Choroid plexus epithelial cell (primary cell): ENCODE measurements around the gene CFAP58.
A peak's percentile ranks its signal among the peaks of the same experiment; 100 is the strongest.

Experiments
- DNase-seq: peaks from one replicate; pipeline ENCODE4 v3.0.0-alpha.2; 2010; ENCODE audit warnings: low read depth
- H3K4me3 ChIP-seq: 2 replicates; pipeline ENCODE4 v1.5.1; 2011; ENCODE audit warnings: low read depth, mild to moderate bottlenecking, control low read depth, low read length, moderate library complexity
- TF ChIP-seq, protein P1 (sequence below): conservative IDR thresholded peaks from 2 replicates; pipeline ENCODE4 v1.5.1; 2011; ENCODE audit warnings: low read depth, mild to moderate bottlenecking, control low read depth, inconsistent platforms, low read length, moderate library complexity

CFAP58 gene

DNA sequence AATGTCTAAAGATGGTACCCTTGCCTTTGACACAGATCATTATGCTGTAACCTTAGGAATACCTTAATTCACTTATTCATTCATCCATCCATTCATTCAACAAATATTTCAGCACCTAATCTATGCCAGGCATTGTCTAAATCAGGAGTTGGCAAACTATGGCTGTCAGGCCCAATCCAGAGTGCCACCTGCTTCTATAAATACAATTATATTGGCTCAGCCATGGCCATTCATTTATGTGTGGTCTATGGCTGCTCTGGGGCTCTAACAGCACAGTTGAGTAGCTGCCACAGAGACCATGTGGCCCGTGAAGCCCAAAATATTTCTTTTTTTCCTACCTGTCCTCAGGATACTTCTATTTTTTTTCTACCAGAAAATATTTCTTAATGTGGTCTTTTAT, 9.4 kb upstream of the CFAP58 start:
- no peak for DNase-seq
- TF ChIP-seq, protein P1, sequence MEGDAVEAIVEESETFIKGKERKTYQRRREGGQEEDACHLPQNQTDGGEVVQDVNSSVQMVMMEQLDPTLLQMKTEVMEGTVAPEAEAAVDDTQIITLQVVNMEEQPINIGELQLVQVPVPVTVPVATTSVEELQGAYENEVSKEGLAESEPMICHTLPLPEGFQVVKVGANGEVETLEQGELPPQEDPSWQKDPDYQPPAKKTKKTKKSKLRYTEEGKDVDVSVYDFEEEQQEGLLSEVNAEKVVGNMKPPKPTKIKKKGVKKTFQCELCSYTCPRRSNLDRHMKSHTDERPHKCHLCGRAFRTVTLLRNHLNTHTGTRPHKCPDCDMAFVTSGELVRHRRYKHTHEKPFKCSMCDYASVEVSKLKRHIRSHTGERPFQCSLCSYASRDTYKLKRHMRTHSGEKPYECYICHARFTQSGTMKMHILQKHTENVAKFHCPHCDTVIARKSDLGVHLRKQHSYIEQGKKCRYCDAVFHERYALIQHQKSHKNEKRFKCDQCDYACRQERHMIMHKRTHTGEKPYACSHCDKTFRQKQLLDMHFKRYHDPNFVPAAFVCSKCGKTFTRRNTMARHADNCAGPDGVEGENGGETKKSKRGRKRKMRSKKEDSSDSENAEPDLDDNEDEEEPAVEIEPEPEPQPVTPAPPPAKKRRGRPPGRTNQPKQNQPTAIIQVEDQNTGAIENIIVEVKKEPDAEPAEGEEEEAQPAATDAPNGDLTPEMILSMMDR, result no peak
- no peak overlapping the region for H3K4me3 ChIP-seq

DNA sequence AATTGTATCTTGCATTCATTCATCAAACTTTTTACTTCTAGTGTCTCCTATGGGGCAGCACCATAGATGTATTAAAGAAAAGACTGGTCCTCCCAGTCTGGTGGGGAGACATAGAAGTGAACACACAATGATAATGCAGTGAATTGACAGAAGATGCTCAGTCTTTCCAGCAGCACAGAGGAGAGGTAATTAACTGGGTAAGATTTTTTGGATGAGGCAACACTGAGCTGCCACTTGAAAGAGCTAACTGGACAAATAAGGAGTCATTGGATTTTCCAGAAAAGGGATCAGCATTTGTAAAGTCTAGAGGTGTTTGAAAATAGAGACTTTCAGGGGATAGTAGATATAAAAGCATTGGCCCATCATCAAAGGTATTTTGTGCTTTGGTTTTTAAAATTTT, 8.1 kb upstream of the CFAP58 start:
- no peak for DNase-seq
- TF ChIP-seq, protein P1, result no peak
- H3K4me3 ChIP-seq, result no peak overlapping the region

DNA sequence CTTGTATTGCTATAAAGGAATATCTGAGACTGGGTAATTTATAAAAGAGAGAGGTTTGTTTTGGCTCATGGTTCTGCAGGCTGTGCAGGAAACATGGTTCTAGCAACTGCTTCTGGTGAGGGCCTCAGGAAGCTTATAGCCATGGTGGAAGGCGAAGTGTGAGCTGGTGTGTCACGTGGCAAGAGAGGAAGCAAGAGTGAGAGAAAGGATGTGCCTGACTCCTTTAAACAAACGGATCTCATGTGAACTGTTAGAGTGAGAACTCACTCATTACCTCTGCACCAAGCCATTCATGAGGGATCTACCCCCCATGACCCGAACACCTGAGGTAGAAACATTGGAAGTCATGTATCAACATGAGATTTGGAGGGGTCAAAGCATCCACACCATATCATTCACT, 7.7 kb upstream of the CFAP58 start:
- no peak for DNase-seq
- TF ChIP-seq, protein P1, result no peak
- no peak overlapping the region for H3K4me3 ChIP-seq

DNA sequence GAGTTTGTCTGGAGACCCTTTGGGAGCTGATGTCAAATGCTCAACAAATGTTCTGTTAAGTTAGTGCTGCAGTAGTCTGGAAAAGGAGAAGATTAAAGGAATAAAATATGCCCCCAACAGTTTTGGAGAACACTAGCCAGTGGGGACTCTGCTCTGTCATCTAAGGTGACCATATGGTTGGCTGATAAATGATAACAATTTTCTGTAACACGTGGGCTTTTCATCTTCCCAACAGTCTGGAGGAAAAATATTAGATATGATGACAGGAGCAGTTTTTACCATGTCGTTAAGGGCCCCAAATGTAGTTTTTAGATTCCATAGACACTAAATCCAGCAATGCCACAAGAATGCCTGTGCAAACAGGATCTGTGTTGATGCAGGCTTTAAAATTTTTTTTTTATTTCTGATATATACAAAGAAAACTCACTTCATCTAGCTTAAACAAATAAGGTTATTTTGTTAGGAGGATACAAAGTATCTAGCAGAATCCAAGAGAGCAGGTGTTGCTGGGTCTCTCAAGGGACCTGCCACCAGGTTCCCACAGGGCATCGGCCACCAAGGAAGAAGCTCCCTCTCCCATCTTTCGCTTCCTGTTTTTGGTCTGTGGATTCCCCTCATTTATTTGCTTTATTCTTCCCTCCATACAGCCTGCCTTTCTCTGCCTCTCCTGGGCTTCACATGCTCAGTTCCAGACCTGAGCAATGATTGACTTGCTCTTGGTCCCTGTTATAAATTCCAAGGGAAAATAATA, 6.2 kb upstream of the CFAP58 start:
- TF ChIP-seq, protein P1, result no peak
- H3K4me3 ChIP-seq, result no peak overlapping the region
- DNase-seq, result no peak

DNA sequence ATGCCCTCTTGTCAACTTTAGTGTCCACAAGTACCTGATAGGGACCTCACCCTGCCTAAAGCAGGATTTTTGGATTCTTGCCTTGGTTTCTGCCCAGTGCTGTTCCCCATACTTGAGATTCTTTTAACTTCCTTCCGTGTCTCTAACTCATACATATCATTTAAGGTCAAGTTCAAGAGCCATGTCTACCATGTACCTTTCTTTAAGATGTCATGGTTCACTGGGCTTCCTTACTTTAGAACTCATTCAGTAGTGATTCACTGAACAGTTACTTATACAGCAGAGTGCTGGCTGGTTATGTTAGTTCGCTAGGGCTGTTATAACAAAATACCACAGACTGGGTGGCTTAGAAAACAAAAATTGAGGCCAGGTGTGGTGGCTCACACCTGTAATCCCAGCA, 5.0 kb upstream of the CFAP58 start:
- no peak for DNase-seq
- no peak overlapping the region for H3K4me3 ChIP-seq
- TF ChIP-seq, protein P1, result no peak

DNA sequence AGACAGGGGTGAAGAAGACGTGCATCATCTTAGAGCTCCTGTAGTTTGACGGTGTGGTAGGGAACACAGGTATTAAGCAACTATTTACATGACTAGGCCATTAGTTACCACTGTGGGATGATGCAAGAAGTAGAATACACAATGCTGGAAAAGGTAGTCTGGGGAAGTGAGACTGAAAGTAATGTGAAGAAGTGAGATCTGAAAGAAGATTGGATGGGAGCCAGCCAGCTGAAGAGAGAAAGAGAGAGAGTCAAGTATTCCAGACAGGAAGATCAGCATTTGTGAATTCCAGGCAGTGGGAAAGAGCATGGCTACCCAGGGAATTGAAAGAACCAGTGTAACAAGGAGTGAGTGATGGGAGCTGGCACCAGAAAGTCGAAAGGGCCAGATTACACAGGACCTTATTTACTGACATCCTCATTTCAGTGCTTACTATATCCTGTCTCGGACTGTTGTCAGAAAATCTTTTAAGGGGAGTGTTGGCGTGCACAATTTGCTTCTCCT, 4.0 kb upstream of the CFAP58 start:
- peak overlapping the region; percentile 33 for H3K4me3 ChIP-seq
- peak; percentile 88 for DNase-seq
- TF ChIP-seq, protein P1, result no peak

DNA sequence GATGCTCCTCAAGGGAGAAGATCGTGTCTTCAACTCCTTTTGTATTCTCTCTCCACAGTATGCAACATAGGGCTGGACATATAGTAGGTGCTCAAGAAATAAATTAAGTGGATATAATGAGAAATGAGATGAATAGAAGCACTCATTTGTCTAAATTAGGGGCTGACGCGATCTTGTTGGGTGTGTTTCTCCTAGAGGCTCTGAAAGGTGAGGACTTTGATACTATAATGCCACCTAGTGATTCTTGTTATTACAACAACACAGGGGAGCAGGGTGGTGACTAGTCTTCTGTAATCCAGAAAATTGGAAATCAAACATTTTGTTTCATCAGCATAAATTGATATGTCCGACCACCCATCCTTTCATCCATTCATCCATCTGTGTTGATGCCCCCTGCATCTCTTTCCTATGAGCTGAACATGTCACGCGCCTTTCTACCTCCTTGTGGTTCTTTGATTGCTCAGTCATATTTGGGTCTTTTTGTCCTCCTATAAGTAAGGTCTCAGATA, 3.5 kb upstream of the CFAP58 start:
- TF ChIP-seq, protein P1, result peak; percentile 60
- peak; percentile 89 for DNase-seq
- peak overlapping the region; percentile 33 for H3K4me3 ChIP-seq
